ENCODE results near the gene CTDP1. TPM values are rescaled to one million over a fixed set of nuclear protein-coding genes. Genes with fewer than 3 reads are reported as not detected.

Gene CTDP1
- total RNA-seq, 4 donors from 2014 or later, result 12.3 to 21.8 (median 16.5) TPM

DNA sequence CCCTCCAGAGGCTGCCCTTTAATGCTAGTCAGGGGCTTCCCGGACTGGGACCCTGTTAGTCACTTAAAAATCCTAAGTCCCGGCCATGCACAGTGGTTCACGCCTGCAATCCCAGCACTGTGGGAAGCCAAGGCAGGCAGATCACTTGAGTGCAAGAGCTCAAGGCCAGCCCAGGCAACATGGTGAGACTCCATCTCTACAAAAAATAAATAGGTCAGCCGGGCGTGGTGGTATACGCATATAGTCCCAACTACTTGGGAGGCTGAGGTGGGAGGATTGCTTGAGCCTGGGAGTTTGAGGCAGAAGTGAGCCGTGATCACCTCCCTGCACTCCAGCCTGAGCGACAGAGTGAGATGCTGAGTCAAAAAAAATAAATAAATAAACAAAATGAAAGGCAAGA is 100.9 kb downstream of the CTDP1 start:
- Histone ChIP-seq H3K9me3 (no peaks in the 10 kb centered on the region), H3K4me3 (no peak overlapping the region), H3K27ac (no peak overlapping the region), H3K27me3 (peaks cover 16 to 25% (median 19%) of the 10 kb centered on the region in 3 donors), H3K4me1 (no peaks in the 10 kb centered on the region), H3K36me3 (no peaks in the 10 kb centered on the region)
- ATAC-seq, result no peak
- intact Hi-C loops (cut with DNase I; ENCODE audit: low total_unique reads) (no loop called here), in situ Hi-C loops (cut with MboI; ENCODE audit: low sequenced_read_pairs in 4 of 4) (no loop called here)
- TF ChIP-seq CTCF (IDR thresholded peaks at IDR 0.05 in 4 of 5, conservative IDR thresholded peaks at IDR 0.05 in 1 of 5), result no peak
- no peak for TF ChIP-seq POLR2A (IDR thresholded peaks at IDR 0.05)
- no peak for DNase-seq

- no peak overlapping the region for H3K27ac ChIP-seq
- H3K4me1 ChIP-seq, result no peaks in the 10 kb centered on the region
- intact Hi-C loops (cut with DNase I; ENCODE audit: low total_unique reads), result no loop called here
- no peaks in the 10 kb centered on the region for H3K9me3 ChIP-seq
- no peak overlapping the region for H3K4me3 ChIP-seq
- ATAC-seq (no peak), DNase-seq (no peak)
- no peaks in the 10 kb centered on the region for H3K36me3 ChIP-seq
- no peak for TF ChIP-seq CTCF (IDR thresholded peaks at IDR 0.05 in 4 of 5, conservative IDR thresholded peaks at IDR 0.05 in 1 of 5)
- no peak for TF ChIP-seq POLR2A (IDR thresholded peaks at IDR 0.05)
- H3K27me3 ChIP-seq, result peaks cover 22 to 29% (median 25%) of the 10 kb centered on the region in 3 donors
- in situ Hi-C loops (cut with MboI; ENCODE audit: low sequenced_read_pairs in 4 of 4), result no loop called here
These were observed 101.8 kb downstream of the CTDP1 start for GRCh38 chr18:79781331-79781941.

DNA sequence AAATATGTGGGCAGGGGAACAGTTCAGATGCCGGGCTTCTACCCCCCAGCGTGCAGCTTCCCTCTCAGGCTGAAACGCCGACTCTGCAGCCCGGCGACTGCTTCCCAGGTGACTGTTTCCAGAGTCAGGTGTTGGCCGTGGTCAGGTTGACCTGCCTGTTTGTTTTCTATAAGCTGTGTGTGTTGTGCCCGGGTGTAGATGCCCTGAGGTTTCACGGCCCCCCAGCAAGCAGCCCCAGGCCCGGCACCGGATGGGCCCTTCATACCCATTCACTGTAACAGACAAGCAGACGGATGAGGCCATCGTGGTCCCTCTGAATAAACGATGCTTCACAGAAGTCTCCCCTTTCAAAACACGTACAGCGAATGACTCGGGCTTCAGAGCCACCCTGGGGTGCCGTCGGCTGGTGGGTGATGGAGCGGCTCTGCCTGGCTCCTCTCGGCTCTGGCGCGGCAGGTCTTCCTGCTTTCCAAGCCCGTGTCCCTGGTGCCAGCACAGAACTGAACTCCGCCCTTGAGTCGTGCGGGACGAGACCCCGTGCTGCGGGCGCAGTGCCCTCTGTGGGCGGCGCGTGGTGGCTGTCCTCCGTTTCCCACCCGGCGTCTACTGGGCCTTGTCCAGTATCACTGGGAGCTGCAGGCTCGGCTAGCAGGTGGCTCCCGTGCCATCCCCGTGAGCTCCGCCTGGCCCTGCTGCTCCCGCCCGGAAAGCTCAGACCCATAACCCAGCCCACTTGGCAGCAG is 103.1 kb downstream of the CTDP1 start:
- H3K36me3 ChIP-seq, result no peaks in the 10 kb centered on the region
- no peak for ATAC-seq
- intact Hi-C loops (cut with DNase I; ENCODE audit: low total_unique reads), result no loop called here
- DNase-seq, result no peak
- H3K4me3 ChIP-seq, result no peak overlapping the region
- H3K27ac ChIP-seq, result no peak overlapping the region
- no peaks in the 10 kb centered on the region for H3K9me3 ChIP-seq
- TF ChIP-seq POLR2A (IDR thresholded peaks at IDR 0.05) (no peak), CTCF (IDR thresholded peaks at IDR 0.05 in 4 of 5, conservative IDR thresholded peaks at IDR 0.05 in 1 of 5) (no peak)
- H3K27me3 ChIP-seq, result peaks cover 35 to 42% (median 38%) of the 10 kb centered on the region in 3 donors
- in situ Hi-C loops (cut with MboI; ENCODE audit: low sequenced_read_pairs in 4 of 4), result no loop called here
- no peaks in the 10 kb centered on the region for H3K4me1 ChIP-seq

GRCh38 chr18:79784071-79784913 is 104.7 kb downstream of the CTDP1 start:
- Histone ChIP-seq H3K9me3 (no peaks in the 10 kb centered on the region), H3K4me3 (no peak overlapping the region), H3K27ac (no peak overlapping the region), H3K36me3 (no peaks in the 10 kb centered on the region), H3K4me1 (no peaks in the 10 kb centered on the region), H3K27me3 (peaks cover 46 to 54% (median 51%) of the 10 kb centered on the region in 3 donors)
- intact Hi-C loops (cut with DNase I; ENCODE audit: low total_unique reads) (no loop called here), in situ Hi-C loops (cut with MboI; ENCODE audit: low sequenced_read_pairs in 4 of 4) (no loop called here)
- ATAC-seq (no peak), DNase-seq (no peak)
- no peak for TF ChIP-seq POLR2A (IDR thresholded peaks at IDR 0.05)
- TF ChIP-seq CTCF (IDR thresholded peaks at IDR 0.05 in 4 of 5, conservative IDR thresholded peaks at IDR 0.05 in 1 of 5), result no peak

Measured in gastrocnemius medialis (tissue), 4 donors.